ENCODE results near the gene SPARC. TPM values are rescaled to one million over a fixed set of nuclear protein-coding genes. Genes with fewer than 3 reads are reported as not detected.
A peak's percentile ranks its signal among the peaks of the same experiment; 100 is the strongest.

SPARC gene
- total and polyA plus RNA-seq, 5 donors, result 301 to 896 (median 492) TPM

DNA sequence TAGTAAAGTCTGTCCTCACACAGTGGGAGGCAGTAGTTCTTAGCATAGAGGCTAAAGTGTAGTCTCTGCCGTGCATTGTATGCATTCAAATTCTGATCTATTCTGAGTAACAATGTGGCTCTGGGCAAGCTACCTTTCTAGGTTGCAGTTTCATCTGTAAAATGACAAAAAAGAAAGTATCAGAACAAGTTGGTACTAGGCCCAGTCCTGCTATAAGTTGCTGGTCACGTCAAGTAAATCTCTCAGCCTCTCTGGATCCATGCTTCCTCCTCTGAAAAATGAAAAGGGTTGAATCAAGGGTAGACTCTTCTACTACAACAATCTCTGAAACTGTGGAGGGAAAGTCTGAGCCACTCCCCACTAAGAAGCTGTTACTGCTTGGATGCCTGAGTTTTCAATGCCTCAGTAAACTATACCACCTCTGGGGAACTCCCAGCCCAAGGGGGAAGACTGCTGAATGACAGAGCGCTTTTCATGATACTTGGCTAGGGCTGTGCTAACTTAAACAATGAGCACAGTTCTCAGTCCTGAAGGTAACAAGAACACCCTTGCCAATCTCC, 34.5 kb upstream of the SPARC start:
- intact Hi-C loops (cut with DNase I), result loop anchor here in 1 of 4 donors (5.0 kb wide), 1 partner anchor 64 kb away; no protein-coding TSS in a partner anchor
- no peaks in the 10 kb centered on the region for H3K9me3 ChIP-seq (ENCODE audit: control insufficient read depth, low read length)
- no peak overlapping the region for H3K4me3 ChIP-seq (ENCODE audit: low read length)
- 84% methylated on average over 3 of the region's 3 CpGs for WGBS
- DNase-seq (no peak), ATAC-seq (no peak)
- H3K4me1 ChIP-seq (ENCODE audit: control insufficient read depth, insufficient read depth, low read length), result peaks cover 12% of the 10 kb centered on the region
- H3K27me3 ChIP-seq (ENCODE audit: control insufficient read depth, insufficient read depth), result no peaks in the 10 kb centered on the region
- no peak overlapping the region for H3K27ac ChIP-seq (ENCODE audit: low read length)

DNA sequence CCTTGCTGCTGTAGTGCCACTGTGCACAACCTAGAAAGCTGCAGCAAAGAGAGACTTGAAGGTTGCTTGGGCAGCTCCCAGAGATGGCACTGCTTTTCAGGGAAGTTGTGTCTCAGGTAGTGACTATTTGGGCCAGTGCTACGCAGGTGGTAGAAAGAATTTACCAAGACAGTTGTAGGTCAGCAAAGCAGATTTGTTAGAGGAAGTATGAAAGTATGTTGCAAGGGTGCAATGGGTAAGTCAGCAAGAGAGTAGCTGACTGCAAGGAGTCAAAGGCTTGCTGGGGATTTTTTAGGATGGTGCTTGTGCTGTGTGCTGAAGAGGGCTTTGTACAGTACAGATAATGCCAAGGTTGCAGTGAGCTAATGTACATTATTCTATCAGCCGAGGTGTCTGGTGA, 33.5 kb upstream of the SPARC start:
- intact Hi-C loops (cut with DNase I), result loop anchor here in 1 of 4 donors (5.0 kb wide), 1 partner anchor 63 kb away; no protein-coding TSS in a partner anchor
- no peak for ATAC-seq
- DNase-seq, result no peak
- Histone ChIP-seq H3K9me3 (ENCODE audit: control insufficient read depth, low read length) (no peaks in the 10 kb centered on the region), H3K27me3 (ENCODE audit: control insufficient read depth, insufficient read depth) (no peaks in the 10 kb centered on the region), H3K4me1 (ENCODE audit: control insufficient read depth, insufficient read depth, low read length) (peaks cover 12% of the 10 kb centered on the region), H3K4me3 (ENCODE audit: low read length) (no peak overlapping the region), H3K27ac (ENCODE audit: low read length) (no peak overlapping the region)
- 89% methylated on average over 2 of the region's 2 CpGs for WGBS

DNA sequence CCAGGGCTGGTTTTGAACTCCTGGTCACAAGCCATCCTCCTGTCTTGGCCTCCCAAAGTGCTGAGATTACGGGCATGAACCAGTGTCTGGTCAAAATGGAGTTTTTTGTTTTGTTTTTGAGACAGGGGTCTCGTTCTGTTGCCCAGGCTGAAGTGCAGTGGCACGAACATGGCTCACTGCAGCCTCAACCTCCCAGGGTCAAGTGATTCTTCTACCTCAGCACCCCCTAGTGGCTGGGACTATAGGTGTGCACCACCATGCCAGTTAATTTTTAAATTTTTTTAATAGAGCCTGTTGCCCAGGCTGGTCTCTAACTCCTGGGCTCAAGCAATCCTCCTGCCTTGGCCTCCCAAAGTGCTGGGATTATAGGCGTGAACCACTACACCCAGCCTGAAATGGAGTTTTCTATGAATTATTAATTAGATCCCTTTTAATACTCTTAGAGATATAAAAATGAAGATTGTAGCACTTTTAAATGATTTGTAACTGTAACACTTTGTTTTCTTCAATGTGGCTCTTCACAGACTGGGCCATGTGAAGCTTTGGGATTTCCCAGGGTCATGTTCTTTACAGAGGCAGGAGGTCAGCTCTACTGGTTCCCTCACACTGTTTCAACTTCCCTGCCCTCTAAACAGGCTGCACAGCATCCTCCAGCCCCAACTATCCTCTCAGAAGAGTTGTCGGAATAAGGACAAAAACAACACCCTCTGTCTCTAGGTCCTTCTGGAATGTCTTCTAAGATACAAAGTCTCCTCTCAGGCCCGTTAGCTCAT, 32.7 kb upstream of the SPARC start:
- H3K4me3 ChIP-seq (ENCODE audit: low read length), result no peak overlapping the region
- intact Hi-C loops (cut with DNase I), result no loop called here
- ATAC-seq (peak; percentile 65 to 74), DNase-seq (peak in 2 of 3 donors; percentile 52 to 59)
- H3K9me3 ChIP-seq (ENCODE audit: control insufficient read depth, low read length), result no peaks in the 10 kb centered on the region
- peak overlapping the region; percentile 52 for H3K27ac ChIP-seq (ENCODE audit: low read length)
- peaks cover 12% of the 10 kb centered on the region for H3K4me1 ChIP-seq (ENCODE audit: control insufficient read depth, insufficient read depth, low read length)
- WGBS, result 80% methylated on average over 6 of the region's 6 CpGs
- no peaks in the 10 kb centered on the region for H3K27me3 ChIP-seq (ENCODE audit: control insufficient read depth, insufficient read depth)

GRCh38 chr5:151718646-151719045, 31.9 kb upstream of the SPARC start:
- peaks cover 12% of the 10 kb centered on the region for H3K4me1 ChIP-seq (ENCODE audit: control insufficient read depth, insufficient read depth, low read length)
- H3K9me3 ChIP-seq (ENCODE audit: control insufficient read depth, low read length), result no peaks in the 10 kb centered on the region
- no peaks in the 10 kb centered on the region for H3K27me3 ChIP-seq (ENCODE audit: control insufficient read depth, insufficient read depth)
- 46% methylated on average over 3 of the region's 3 CpGs for WGBS
- DNase-seq (no peak), ATAC-seq (peak; percentile 79 to 82)
- peak overlapping the region; percentile 27 for H3K27ac ChIP-seq (ENCODE audit: low read length)
- H3K4me3 ChIP-seq (ENCODE audit: low read length), result no peak overlapping the region
- intact Hi-C loops (cut with DNase I), result no loop called here

- H3K27me3 ChIP-seq (ENCODE audit: control insufficient read depth, insufficient read depth), result no peaks in the 10 kb centered on the region
- H3K27ac ChIP-seq (ENCODE audit: low read length), result peak overlapping the region; percentile 58
- H3K9me3 ChIP-seq (ENCODE audit: control insufficient read depth, low read length), result no peaks in the 10 kb centered on the region
- no peak overlapping the region for H3K4me3 ChIP-seq (ENCODE audit: low read length)
- peak in 1 of 2 donors; percentile 16 for ATAC-seq
- 67% methylated on average over 2 of the region's 2 CpGs for WGBS
- intact Hi-C loops (cut with DNase I), result no loop called here
- H3K4me1 ChIP-seq (ENCODE audit: control insufficient read depth, insufficient read depth, low read length), result peaks cover 12% of the 10 kb centered on the region
- DNase-seq, result no peak
These were observed 31.4 kb upstream of the SPARC start for GRCh38 chr5:151718153-151718552.

- Histone ChIP-seq H3K4me3 (ENCODE audit: low read length) (no peak overlapping the region), H3K4me1 (ENCODE audit: control insufficient read depth, insufficient read depth, low read length) (peaks cover 12% of the 10 kb centered on the region), H3K9me3 (ENCODE audit: control insufficient read depth, low read length) (no peaks in the 10 kb centered on the region), H3K27me3 (ENCODE audit: control insufficient read depth, insufficient read depth) (no peaks in the 10 kb centered on the region), H3K27ac (ENCODE audit: low read length) (peak overlapping the region; percentile 52)
- WGBS, result 57% methylated on average over 3 of the region's 3 CpGs
- ATAC-seq, result peak in 1 of 2 donors; percentile 32
- DNase-seq, result no peak
- intact Hi-C loops (cut with DNase I), result no loop called here
These were observed 30.7 kb upstream of the SPARC start for GRCh38 chr5:151717416-151717815.

DNA sequence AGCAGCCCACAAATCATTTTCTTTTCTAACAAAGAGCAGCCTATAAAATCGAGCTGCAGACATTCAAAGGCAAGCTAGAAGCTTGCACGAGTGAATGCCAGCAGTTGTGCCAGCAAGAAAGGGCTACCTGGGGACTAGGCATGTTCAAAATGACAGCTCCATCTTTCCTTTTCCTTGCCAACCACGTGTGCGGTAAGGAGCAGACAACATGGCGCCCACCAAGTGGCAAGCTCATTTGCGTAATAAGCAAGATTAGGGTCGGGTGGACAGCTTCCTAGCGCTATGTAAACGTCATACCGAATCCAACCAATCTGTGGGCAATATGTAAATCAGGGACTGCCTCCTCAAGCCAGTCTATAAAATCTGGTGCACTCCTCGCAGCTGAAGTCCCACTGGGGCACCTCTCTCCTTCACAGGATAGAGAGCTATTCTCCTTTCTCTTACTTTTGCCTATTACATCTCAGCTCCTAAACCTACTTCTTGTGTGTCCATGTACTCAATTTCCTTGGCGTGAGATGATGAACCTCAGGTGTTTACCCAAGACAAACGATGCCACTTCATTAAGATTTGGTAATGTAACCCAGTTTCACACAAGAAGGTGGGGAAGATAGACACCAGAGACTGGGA, 22.5 kb upstream of the SPARC start:
- intact Hi-C loops (cut with DNase I), result no loop called here
- Histone ChIP-seq H3K4me1 (ENCODE audit: control insufficient read depth, insufficient read depth, low read length) (no peaks in the 10 kb centered on the region), H3K27me3 (ENCODE audit: control insufficient read depth, insufficient read depth) (no peaks in the 10 kb centered on the region), H3K27ac (ENCODE audit: low read length) (no peak overlapping the region), H3K4me3 (ENCODE audit: low read length) (no peak overlapping the region), H3K9me3 (ENCODE audit: control insufficient read depth, low read length) (no peaks in the 10 kb centered on the region)
- DNase-seq (no peak), ATAC-seq (no peak)
- WGBS, result 89% methylated on average over 13 of the region's 13 CpGs

DNA sequence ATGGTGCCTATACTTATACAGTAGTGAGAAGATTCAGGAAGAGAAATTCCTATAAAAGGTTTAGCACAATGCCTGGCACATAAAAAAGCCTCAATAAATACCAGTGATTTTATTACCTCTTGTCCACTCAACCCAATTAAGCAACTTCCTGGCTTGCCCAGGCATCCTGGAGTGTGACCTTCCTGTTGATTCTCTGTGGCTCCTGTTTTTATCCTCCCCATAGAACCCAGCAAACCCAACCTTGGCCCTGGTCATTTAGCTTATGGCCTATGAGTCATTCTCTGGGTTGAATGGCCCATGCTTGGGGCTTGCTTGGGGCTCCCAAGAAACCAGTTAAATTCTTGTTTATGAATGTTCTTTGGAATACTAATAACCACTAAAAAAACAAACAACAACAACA, 21.4 kb upstream of the SPARC start:
- intact Hi-C loops (cut with DNase I), result no loop called here
- ATAC-seq, result peak in 1 of 2 donors; percentile 21
- no peaks in the 10 kb centered on the region for H3K9me3 ChIP-seq (ENCODE audit: control insufficient read depth, low read length)
- H3K4me3 ChIP-seq (ENCODE audit: low read length), result no peak overlapping the region
- H3K27me3 ChIP-seq (ENCODE audit: control insufficient read depth, insufficient read depth), result no peaks in the 10 kb centered on the region
- no peaks in the 10 kb centered on the region for H3K4me1 ChIP-seq (ENCODE audit: control insufficient read depth, insufficient read depth, low read length)
- no peak for DNase-seq
- no peak overlapping the region for H3K27ac ChIP-seq (ENCODE audit: low read length)

- Histone ChIP-seq H3K27ac (ENCODE audit: low read length) (no peak overlapping the region), H3K9me3 (ENCODE audit: control insufficient read depth, low read length) (no peaks in the 10 kb centered on the region), H3K4me1 (ENCODE audit: control insufficient read depth, insufficient read depth, low read length) (no peaks in the 10 kb centered on the region), H3K4me3 (ENCODE audit: low read length) (no peak overlapping the region), H3K27me3 (ENCODE audit: control insufficient read depth, insufficient read depth) (no peaks in the 10 kb centered on the region)
- intact Hi-C loops (cut with DNase I), result no loop called here
- no peak for DNase-seq
- 51% methylated on average over 2 of the region's 2 CpGs for WGBS
- ATAC-seq, result no peak
These were observed 20.9 kb upstream of the SPARC start for GRCh38 chr5:151707567-151707966.

DNA sequence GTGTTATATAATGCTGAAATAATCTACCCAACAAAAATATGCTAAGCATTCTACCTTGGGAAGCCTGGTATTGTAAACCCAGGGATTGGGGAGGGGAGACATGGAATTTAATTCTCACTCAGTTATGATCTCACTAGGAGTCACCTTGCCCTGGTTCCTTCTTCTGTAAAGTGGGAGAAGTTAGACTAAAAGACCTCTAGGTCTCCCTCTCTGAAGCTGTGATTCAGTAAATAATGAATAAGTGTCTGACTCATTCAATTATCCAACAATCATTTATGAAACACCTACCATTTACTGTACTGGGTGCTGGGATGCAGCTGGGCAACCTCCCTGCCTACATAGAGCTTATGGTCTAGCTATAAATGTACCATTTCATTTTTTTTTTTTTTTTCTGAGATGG, 20.2 kb upstream of the SPARC start:
- no peak for DNase-seq
- Histone ChIP-seq H3K9me3 (ENCODE audit: control insufficient read depth, low read length) (no peaks in the 10 kb centered on the region), H3K27me3 (ENCODE audit: control insufficient read depth, insufficient read depth) (no peaks in the 10 kb centered on the region), H3K27ac (ENCODE audit: low read length) (no peak overlapping the region), H3K4me3 (ENCODE audit: low read length) (no peak overlapping the region), H3K4me1 (ENCODE audit: control insufficient read depth, insufficient read depth, low read length) (no peaks in the 10 kb centered on the region)
- no peak for ATAC-seq
- intact Hi-C loops (cut with DNase I), result no loop called here

GRCh38 chr5:151703780-151704179, 17.1 kb upstream of the SPARC start:
- intact Hi-C loops (cut with DNase I), result no loop called here
- Histone ChIP-seq H3K27me3 (ENCODE audit: control insufficient read depth, insufficient read depth) (no peaks in the 10 kb centered on the region), H3K27ac (ENCODE audit: low read length) (no peak overlapping the region), H3K9me3 (ENCODE audit: control insufficient read depth, low read length) (no peaks in the 10 kb centered on the region), H3K4me1 (ENCODE audit: control insufficient read depth, insufficient read depth, low read length) (no peaks in the 10 kb centered on the region), H3K4me3 (ENCODE audit: low read length) (no peak overlapping the region)
- ATAC-seq, result no peak
- no peak for DNase-seq
- WGBS, result 77% methylated on average over 1 of the region's 1 CpG

Data from right cardiac atrium (tissue), 5 donors.